Measurements from ENCODE around the gene LDHAL6A. TPM values are rescaled to one million over a fixed set of nuclear protein-coding genes. Genes with fewer than 3 reads are reported as not detected.
A peak's percentile ranks its signal among the peaks of the same experiment; 100 is the strongest.
"Not testable (repeated sequence)": the region's sequence is repeated elsewhere in the genome, so short reads cannot be mapped to it uniquely, and the experiment has no call there.

The LDHAL6A gene
- total RNA-seq (not detected), polyA plus RNA-seq (under 1 TPM in 1 of 3 donors, not detected in 2; 0.03 TPM)
- long read RNA-seq, donor 1: 0 reads
- long read RNA-seq, donor 2: 0 reads

GRCh38 chr11:18455686-18456372 is at the start of gene LDHAL6A:
TSS of gene LDHAL6A (plus strand) at chr11:18455856. CDS start at chr11:18456681, 825 bp downstream.
- H3K27me3 ChIP-seq (ENCODE audit: insufficient read depth in 3 of 3, low read length in 2 of 3): peaks cover 0 to 9% (median 0%) of the 10 kb centered on the region in 3 donors
- H3K9me3 ChIP-seq: no peaks in the 10 kb centered on the region
- H3K36me3 ChIP-seq (ENCODE audit: insufficient read depth in 1 of 2, low read depth in 1 of 2): no peaks in the 10 kb centered on the region
- TF ChIP-seq CTCF (IDR thresholded peaks at IDR 0.05): no peak
- no peaks in the 10 kb centered on the region for H3K4me1 ChIP-seq
- no peak for ATAC-seq
- no peak within 1 kb of the TSS for H3K27ac ChIP-seq
- DNase-seq: no peak
- H3K4me3 ChIP-seq: no peak within 1 kb of the TSS
- 36 to 61% (median 53%) methylated on average over 47 of the region's 47 CpGs for WGBS, 3 donors
- intact Hi-C loops (cut with DNase I): no loop called here

GRCh38 chr11:18407400-18407799 is 48.3 kb upstream of the LDHAL6A start:
- intact Hi-C loops (cut with DNase I): loop anchor here in 1 of 2 donors (5.0 kb wide), 1 partner anchor 90 kb away; no protein-coding TSS in a partner anchor
- H3K36me3 ChIP-seq (ENCODE audit: insufficient read depth in 1 of 2, low read depth in 1 of 2): peaks cover 11 to 66% of the 10 kb centered on the region in 2 donors
- not testable (repeated sequence) for H3K4me3 ChIP-seq; H3K27ac ChIP-seq; H3K27me3 ChIP-seq (ENCODE audit: insufficient read depth in 3 of 3, low read length in 2 of 3); DNase-seq; ATAC-seq; H3K4me1 ChIP-seq; H3K9me3 ChIP-seq
- 18 to 29% (median 21%) methylated on average over 3 of the region's 3 CpGs for WGBS, 3 donors

- no peak overlapping the region for H3K27ac ChIP-seq
- peaks cover 11 to 53% of the 10 kb centered on the region in 2 donors for H3K36me3 ChIP-seq (ENCODE audit: insufficient read depth in 1 of 2, low read depth in 1 of 2)
- ATAC-seq (peak; percentile 14 to 41 (median 21)), DNase-seq (no peak)
- H3K4me3 ChIP-seq: no peak overlapping the region
- TF ChIP-seq CTCF (IDR thresholded peaks at IDR 0.05): no peak
- H3K4me1 ChIP-seq: no peaks in the 10 kb centered on the region
- H3K9me3 ChIP-seq: no peaks in the 10 kb centered on the region
- 66 to 89% (median 75%) methylated on average over 9 of the region's 9 CpGs for WGBS, 3 donors
- no peaks in the 10 kb centered on the region for H3K27me3 ChIP-seq (ENCODE audit: insufficient read depth in 3 of 3, low read length in 2 of 3)
- intact Hi-C loops (cut with DNase I): loop anchor here in 1 of 2 donors (5.0 kb wide), 1 partner anchor 89 kb away; no protein-coding TSS in a partner anchor
Measured at GRCh38 chr11:18408558-18409291, 46.9 kb upstream of the LDHAL6A start.

GRCh38 chr11:18416459-18416858 is 39.2 kb upstream of the LDHAL6A start:
- no peaks in the 10 kb centered on the region for H3K36me3 ChIP-seq (ENCODE audit: insufficient read depth in 1 of 2, low read depth in 1 of 2)
- TF ChIP-seq CTCF (IDR thresholded peaks at IDR 0.05): no peak
- intact Hi-C loops (cut with DNase I): no loop called here
- no peaks in the 10 kb centered on the region for H3K4me1 ChIP-seq
- no peaks in the 10 kb centered on the region for H3K9me3 ChIP-seq
- WGBS, 3 donors: 75 to 86% (median 83%) methylated on average over 3 of the region's 3 CpGs
- no peak overlapping the region for H3K27ac ChIP-seq
- H3K4me3 ChIP-seq: no peak overlapping the region
- DNase-seq (no peak), ATAC-seq (no peak)
- no peaks in the 10 kb centered on the region for H3K27me3 ChIP-seq (ENCODE audit: insufficient read depth in 3 of 3, low read length in 2 of 3)

GRCh38 chr11:18419040-18419439 is 36.6 kb upstream of the LDHAL6A start:
- Histone ChIP-seq H3K27ac (no peak overlapping the region), H3K27me3 (ENCODE audit: insufficient read depth in 3 of 3, low read length in 2 of 3) (no peaks in the 10 kb centered on the region), H3K36me3 (ENCODE audit: insufficient read depth in 1 of 2, low read depth in 1 of 2) (no peaks in the 10 kb centered on the region), H3K9me3 (no peaks in the 10 kb centered on the region), H3K4me3 (no peak overlapping the region), H3K4me1 (no peaks in the 10 kb centered on the region)
- DNase-seq (no peak), ATAC-seq (no peak)
- no peak for TF ChIP-seq CTCF (IDR thresholded peaks at IDR 0.05)
- WGBS, 3 donors: 83 to 86% (median 84%) methylated on average over 2 of the region's 2 CpGs
- intact Hi-C loops (cut with DNase I): no loop called here
